H1 (cell line): ENCODE measurements around the gene THAP11. TPM values are rescaled to one million over a fixed set of nuclear protein-coding genes. Genes with fewer than 3 reads are reported as not detected.

Experiments
- NANOG ChIP-seq: IDR thresholded peaks from 2 replicates; pipeline ENCODE4 v1.6.1; 2011; ENCODE audit warnings: low read length, low read depth, mild to moderate bottlenecking, inconsistent platforms; ENCODE audit not compliant: insufficient read depth, poor library complexity, severe bottlenecking
- polyA plus RNA-seq, 7 experiments: library from polyadenylated mRNA; depleted of rRNA in 3 of 7; stranded (reverse) in 5 of 7; unstranded in 2 of 7; fragments of >200 nt in 5 of 7; fragments of 200-250 nt in 2 of 7; gene quantifications; 1 replicate in 5 of 7; 2 replicates in 1 of 7; 4 replicates in 1 of 7; pipeline versions ENCODE4 v1.2.1 to v1.2.3, GENCODE V29; 2011 to 2013; ENCODE audit warnings: missing spikeins in 2 of 7, mixed read lengths in 2 of 7
- total RNA-seq: library from RNA; stranded (reverse); fragmentation: NEBNext Ultra II Directional; extraction: Animal tissue kit (Norgen Biotek cat#: 25700); gene quantifications from 2 replicates; pipeline ENCODE4 v1.2.1, GENCODE V29; 2021

THAP11 gene
- total and polyA plus RNA-seq, 2 of the 8 experiments (the other 6 are each of a cell fraction or from before 2014, with no cell fraction given): 50.8 to 54.8 TPM

DNA sequence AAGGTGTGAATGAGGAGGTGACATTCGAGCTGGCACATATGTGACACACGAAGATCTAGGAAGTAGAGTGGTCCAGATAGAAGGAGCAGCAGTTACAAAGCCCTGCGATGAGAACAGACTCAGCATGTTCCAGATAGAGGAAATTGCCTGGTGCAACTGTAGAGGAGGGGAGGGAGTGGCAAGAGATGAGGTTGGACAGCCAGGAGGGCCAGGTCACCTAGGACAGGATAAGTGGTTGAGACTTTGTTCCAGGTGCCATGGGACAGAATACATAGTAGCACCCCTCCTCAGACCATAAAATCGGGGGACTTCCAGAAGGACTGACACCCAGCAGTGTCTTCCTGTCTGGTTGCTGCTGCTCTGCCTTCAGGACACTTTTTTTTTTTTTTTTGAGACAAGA is 16.4 kb downstream of the THAP11 start (continued):
- TF ChIP-seq NANOG: no peak
